Vagina (tissue), 2 donors: ENCODE measurements around the gene MEIKIN. TPM values are rescaled to one million over a fixed set of nuclear protein-coding genes. Genes with fewer than 3 reads are reported as not detected.

Experiments used
- DNase-seq, 2 donors: peaks; one replicate each; pipeline ENCODE4 v3.0.0-alpha.2; 2017; ENCODE audit errors: extremely low spot score in 2 of 2
- H3K27ac ChIP-seq: fragments of 200-600 bp; sonication (generic); one replicate; pipeline ENCODE4 v1.5.1; 2019
- H3K27me3 ChIP-seq: fragments of 200-600 bp; sonication (generic); one replicate; pipeline ENCODE4 v1.5.1; 2019
- H3K36me3 ChIP-seq, 2 donors: fragments of 200-600 bp; sonication (generic); one replicate each; pipeline ENCODE4 v1.5.1; 2017 to 2019
- H3K4me1 ChIP-seq: fragments of 200-600 bp; sonication (generic); one replicate; pipeline ENCODE4 v1.5.1; 2019
- H3K4me3 ChIP-seq, 2 donors: fragments of 200-600 bp; sonication (generic); 1 replicate in 1 of 2; 2 replicates in 1 of 2; pipeline ENCODE4 v1.5.1; 2016 to 2019
- H3K9me3 ChIP-seq: fragments of 200-600 bp; sonication (generic); one replicate; pipeline ENCODE4 v1.5.1; 2019
- POLR2A ChIP-seq, 2 donors: fragments of 450-650 bp; IDR thresholded peaks; one replicate each; pipeline ENCODE4 v1.6.1; 2017; ENCODE audit warnings: antibody characterized with exemption in 2 of 2, mild to moderate bottlenecking in 2 of 2, moderate library complexity in 2 of 2
- POLR2AphosphoS5 ChIP-seq, 2 donors: sonication (generic); formaldehyde crosslinking; IDR thresholded peaks; one replicate each; pipeline ENCODE4 v1.9.0; 2017; ENCODE audit warnings: antibody characterized with exemption in 2 of 2, mild to moderate bottlenecking in 2 of 2, low read depth in 1 of 2; ENCODE audit not compliant: insufficient read depth in 1 of 2
- intact Hi-C: fragments of 100-400 bp; cut with DNase I; formaldehyde crosslinking; loops from one replicate; pipeline ENCODE4 v1.15.1; 2023
- total RNA-seq: library from RNA; depleted of rRNA; stranded (reverse); fragments of >200 nt; gene quantifications from one replicate; pipeline ENCODE4 v1.2.3, GENCODE V29; 2016
- TF ChIP-seq, protein P1 (sequence below), 3 experiments: fragments of 450-650 bp in 2 of 3; fragments of 200-600 bp in 1 of 3; sonication (generic) in 1 of 3; IDR thresholded peaks; one replicate each; pipeline ENCODE4 v1.5.1; 2017 to 2019; ENCODE audit warnings: antibody characterized with exemption in 3 of 3, mild to moderate bottlenecking in 2 of 3, moderate library complexity in 2 of 3

Gene MEIKIN
- total RNA-seq, 1 donor from 2014 or later: not detected

DNA sequence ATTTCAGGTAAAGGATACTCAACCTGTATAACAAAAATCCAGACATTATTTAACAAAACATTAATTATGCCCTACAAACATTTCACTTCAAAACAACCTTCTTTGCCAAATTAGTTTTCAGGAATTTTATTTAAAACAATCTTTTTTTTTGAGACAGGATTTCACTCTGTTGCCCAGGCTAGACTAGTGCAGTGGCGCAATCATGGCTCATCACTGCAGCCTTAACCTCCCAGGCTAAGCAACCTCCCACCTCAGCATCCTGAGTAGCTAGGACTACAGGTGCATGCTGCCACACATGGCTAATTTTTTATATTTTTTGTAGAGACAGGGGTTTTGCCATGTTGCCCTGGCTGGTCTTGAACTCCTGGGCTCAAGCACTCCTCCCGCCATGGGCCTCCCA, 152.6 kb downstream of the MEIKIN start:
- Histone ChIP-seq H3K9me3 (no peaks in the 10 kb centered on the region), H3K4me1 (peaks cover 65% of the 10 kb centered on the region), H3K27me3 (no peaks in the 10 kb centered on the region), H3K4me3 (no peak overlapping the region), H3K36me3 (no peaks in the 10 kb centered on the region), H3K27ac (no peak overlapping the region)
- intact Hi-C loops: no loop called here
- TF ChIP-seq, protein P1, sequence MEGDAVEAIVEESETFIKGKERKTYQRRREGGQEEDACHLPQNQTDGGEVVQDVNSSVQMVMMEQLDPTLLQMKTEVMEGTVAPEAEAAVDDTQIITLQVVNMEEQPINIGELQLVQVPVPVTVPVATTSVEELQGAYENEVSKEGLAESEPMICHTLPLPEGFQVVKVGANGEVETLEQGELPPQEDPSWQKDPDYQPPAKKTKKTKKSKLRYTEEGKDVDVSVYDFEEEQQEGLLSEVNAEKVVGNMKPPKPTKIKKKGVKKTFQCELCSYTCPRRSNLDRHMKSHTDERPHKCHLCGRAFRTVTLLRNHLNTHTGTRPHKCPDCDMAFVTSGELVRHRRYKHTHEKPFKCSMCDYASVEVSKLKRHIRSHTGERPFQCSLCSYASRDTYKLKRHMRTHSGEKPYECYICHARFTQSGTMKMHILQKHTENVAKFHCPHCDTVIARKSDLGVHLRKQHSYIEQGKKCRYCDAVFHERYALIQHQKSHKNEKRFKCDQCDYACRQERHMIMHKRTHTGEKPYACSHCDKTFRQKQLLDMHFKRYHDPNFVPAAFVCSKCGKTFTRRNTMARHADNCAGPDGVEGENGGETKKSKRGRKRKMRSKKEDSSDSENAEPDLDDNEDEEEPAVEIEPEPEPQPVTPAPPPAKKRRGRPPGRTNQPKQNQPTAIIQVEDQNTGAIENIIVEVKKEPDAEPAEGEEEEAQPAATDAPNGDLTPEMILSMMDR (IDR thresholded peaks at IDR 0.05): no peak
- no peak for TF ChIP-seq POLR2AphosphoS5 (IDR thresholded peaks at IDR 0.05; ENCODE audit: insufficient read depth in 1 of 2, low read depth in 1 of 2)
- TF ChIP-seq POLR2A (IDR thresholded peaks at IDR 0.05): no peak
- DNase-seq: no peak

DNA sequence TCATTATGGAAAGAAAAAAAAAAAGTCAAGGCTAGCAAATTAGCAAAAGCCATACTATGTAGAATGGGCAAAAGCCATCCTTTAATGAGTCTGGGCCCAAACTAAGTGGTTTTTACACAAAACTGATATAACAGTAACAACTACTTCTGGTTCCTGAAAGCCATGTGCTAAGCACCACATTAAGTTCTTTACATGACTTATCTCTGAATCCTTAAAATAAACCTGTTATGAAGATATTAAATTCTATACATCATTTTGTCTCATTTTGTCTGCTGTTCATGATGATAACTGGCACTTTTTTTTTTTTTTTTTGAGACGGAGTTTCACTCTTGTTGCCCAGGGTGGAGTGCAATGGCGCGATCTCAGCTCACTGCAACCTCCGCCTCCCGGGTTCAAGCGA, 153.6 kb downstream of the MEIKIN start:
- no peak for DNase-seq
- intact Hi-C loops: no loop called here
- Histone ChIP-seq H3K27me3 (no peaks in the 10 kb centered on the region), H3K9me3 (no peaks in the 10 kb centered on the region), H3K27ac (no peak overlapping the region), H3K36me3 (no peaks in the 10 kb centered on the region), H3K4me1 (peaks cover 69% of the 10 kb centered on the region), H3K4me3 (no peak overlapping the region)
- no peak for TF ChIP-seq POLR2A (IDR thresholded peaks at IDR 0.05)
- no peak for TF ChIP-seq POLR2AphosphoS5 (IDR thresholded peaks at IDR 0.05; ENCODE audit: insufficient read depth in 1 of 2, low read depth in 1 of 2)
- TF ChIP-seq, protein P1 (IDR thresholded peaks at IDR 0.05): no peak

DNA sequence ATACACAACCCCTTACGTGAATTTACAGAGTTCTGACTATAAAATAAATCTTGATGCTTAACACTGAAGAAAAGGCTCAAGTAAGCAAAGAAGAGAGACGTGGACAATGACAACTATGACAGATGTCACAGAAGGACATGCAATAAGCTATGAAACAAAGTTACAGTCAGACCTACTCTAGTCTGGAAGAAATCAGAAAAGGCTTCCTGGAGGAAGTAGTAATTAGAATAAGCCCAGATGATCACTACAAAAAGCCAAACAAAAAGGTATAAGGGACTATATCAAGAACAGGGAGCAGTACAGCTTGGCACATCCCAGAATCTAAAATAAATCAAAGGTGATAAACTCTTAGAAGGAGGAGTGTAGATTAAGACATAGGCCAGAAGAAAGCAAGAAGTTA, 154.9 kb downstream of the MEIKIN start:
- H3K4me1 ChIP-seq: peaks cover 78% of the 10 kb centered on the region

DNA sequence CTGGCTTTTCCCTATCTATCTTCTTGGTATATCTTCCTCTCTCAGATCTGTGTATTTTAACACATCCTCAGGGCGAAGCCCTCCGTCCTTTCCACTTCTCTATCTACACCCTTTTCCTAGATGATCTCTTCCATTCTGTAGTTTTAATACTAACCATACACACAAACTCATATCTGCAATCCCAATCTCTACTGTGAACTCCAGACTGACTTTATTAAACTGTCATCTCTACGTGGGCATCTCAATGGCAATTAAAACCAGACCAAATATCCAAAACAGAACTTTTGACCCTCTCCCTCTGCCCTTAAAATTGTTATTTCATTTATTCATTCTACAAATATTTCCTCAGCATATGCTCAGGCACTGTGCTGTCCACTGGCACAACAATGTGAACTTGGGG, 155.7 kb downstream of the MEIKIN start:
- Histone ChIP-seq H3K9me3 (no peaks in the 10 kb centered on the region), H3K4me3 (no peak overlapping the region), H3K4me1 (peaks cover 74% of the 10 kb centered on the region), H3K27ac (no peak overlapping the region), H3K36me3 (no peaks in the 10 kb centered on the region), H3K27me3 (no peaks in the 10 kb centered on the region)
- no peak for DNase-seq
- intact Hi-C loops: no loop called here
- TF ChIP-seq POLR2AphosphoS5 (IDR thresholded peaks at IDR 0.05; ENCODE audit: insufficient read depth in 1 of 2, low read depth in 1 of 2) (no peak), POLR2A (IDR thresholded peaks at IDR 0.05) (no peak)
- TF ChIP-seq, protein P1 (IDR thresholded peaks at IDR 0.05): no peak

More for the DNA sequence above, 154.9 kb downstream of the MEIKIN start:
- H3K9me3 ChIP-seq: no peaks in the 10 kb centered on the region
- H3K4me3 ChIP-seq: no peak overlapping the region
- no peaks in the 10 kb centered on the region for H3K27me3 ChIP-seq
- no peak overlapping the region for H3K27ac ChIP-seq
- intact Hi-C loops: no loop called here
- TF ChIP-seq, protein P1 (IDR thresholded peaks at IDR 0.05): no peak
- TF ChIP-seq POLR2AphosphoS5 (IDR thresholded peaks at IDR 0.05; ENCODE audit: insufficient read depth in 1 of 2, low read depth in 1 of 2) (no peak), POLR2A (IDR thresholded peaks at IDR 0.05) (no peak)
- no peak for DNase-seq
- no peaks in the 10 kb centered on the region for H3K36me3 ChIP-seq

DNA sequence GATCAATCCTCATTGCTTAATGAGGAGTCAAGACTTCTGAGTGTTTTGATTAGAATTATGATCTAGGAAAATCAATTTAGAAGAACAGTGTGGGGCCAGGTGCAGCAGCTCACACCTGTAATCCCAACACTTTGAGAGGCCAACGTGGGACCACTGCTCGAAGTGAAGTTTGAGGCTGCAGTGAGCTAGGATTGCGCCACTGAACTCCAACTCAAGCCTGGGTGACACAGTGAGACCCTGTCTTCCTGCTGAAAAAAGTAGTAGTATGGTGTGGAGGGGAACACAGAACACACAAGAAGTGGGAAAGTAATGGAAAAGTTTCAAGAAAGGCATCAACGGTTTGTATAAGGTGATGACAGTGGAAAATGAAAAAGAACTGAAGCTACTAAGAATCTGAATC, 157.7 kb downstream of the MEIKIN start:
- Histone ChIP-seq H3K27me3 (no peaks in the 10 kb centered on the region), H3K4me1 (peaks cover 58% of the 10 kb centered on the region), H3K27ac (no peak overlapping the region), H3K36me3 (no peaks in the 10 kb centered on the region), H3K9me3 (no peaks in the 10 kb centered on the region), H3K4me3 (no peak overlapping the region)
- DNase-seq: no peak
- intact Hi-C loops: no loop called here
- no peak for TF ChIP-seq POLR2AphosphoS5 (IDR thresholded peaks at IDR 0.05; ENCODE audit: insufficient read depth in 1 of 2, low read depth in 1 of 2)
- TF ChIP-seq, protein P1 (IDR thresholded peaks at IDR 0.05): no peak
